HEK293 (cell line): ENCODE measurements around the gene METTL26.
A peak's percentile ranks its signal among the peaks of the same experiment; 100 is the strongest.

Experiments
- BCL11A ChIP-seq: fragments of 450-650 bp; formaldehyde crosslinking; IDR thresholded peaks from 2 replicates; pipeline ENCODE4 v1.5.1; 2016; ENCODE audit warnings: low read depth, missing biosample characterization, missing genetic modification characterization
- HOXA7 ChIP-seq: sonication (generic); formaldehyde crosslinking; IDR thresholded peaks from 2 replicates; pipeline ENCODE4 v1.8.1; 2022; ENCODE audit warnings: missing genetic modification reagents, borderline replicate concordance
- HOXC10 ChIP-seq: sonication (generic); formaldehyde crosslinking; IDR thresholded peaks from 2 replicates; pipeline ENCODE4 v1.8.1; 2023; ENCODE audit warnings: mild to moderate bottlenecking, missing genetic modification reagents
- KLF10 ChIP-seq: fragments of 450-650 bp; IDR thresholded peaks from 2 replicates; pipeline ENCODE4 v1.5.1; 2018; ENCODE audit warnings: missing biosample characterization, mild to moderate bottlenecking, missing genetic modification characterization
- KLF17 ChIP-seq: fragments of 450-650 bp; formaldehyde crosslinking; IDR thresholded peaks from 2 replicates; pipeline ENCODE4 v1.5.1; 2016; ENCODE audit warnings: missing biosample characterization, missing genetic modification characterization
- MYNN ChIP-seq: fragments of 450-650 bp; formaldehyde crosslinking; IDR thresholded peaks from 2 replicates; pipeline ENCODE4 v1.5.1; 2016; ENCODE audit warnings: missing biosample characterization, missing genetic modification characterization, borderline replicate concordance
- YY2 ChIP-seq: fragments of 450-650 bp; formaldehyde crosslinking; IDR thresholded peaks from 2 replicates; pipeline ENCODE4 v1.5.1; 2016; ENCODE audit warnings: missing biosample characterization, missing genetic modification characterization
- ZBTB11 ChIP-seq: fragments of 450-650 bp; formaldehyde crosslinking; conservative IDR thresholded peaks from 2 replicates; pipeline ENCODE4 v1.5.1; 2016; ENCODE audit warnings: low read depth, missing biosample characterization, missing genetic modification characterization
- ZBTB17 ChIP-seq: fragments of 450-650 bp; formaldehyde crosslinking; IDR thresholded peaks from 2 replicates; pipeline ENCODE4 v1.5.1; 2016; ENCODE audit warnings: missing biosample characterization, missing genetic modification characterization
- ZBTB49 ChIP-seq: fragments of 450-650 bp; formaldehyde crosslinking; IDR thresholded peaks from 2 replicates; pipeline ENCODE4 v1.5.1; 2016; ENCODE audit warnings: missing biosample characterization, missing genetic modification characterization, low read depth
- ZNF114 ChIP-seq: fragments of 450-650 bp; formaldehyde crosslinking; IDR thresholded peaks from 2 replicates; pipeline ENCODE4 v1.5.0; 2017; ENCODE audit warnings: missing biosample characterization, missing genetic modification characterization
- ZNF132 ChIP-seq: fragments of 450-650 bp; formaldehyde crosslinking; IDR thresholded peaks from 2 replicates; pipeline ENCODE4 v1.5.1; 2017; ENCODE audit warnings: missing biosample characterization, missing genetic modification characterization, borderline replicate concordance
- ZNF16 ChIP-seq: fragments of 450-650 bp; formaldehyde crosslinking; IDR thresholded peaks from 2 replicates; pipeline ENCODE4 v1.5.1; 2016; ENCODE audit warnings: low read depth, missing biosample characterization, missing genetic modification characterization
- ZNF184 ChIP-seq: fragments of 450-650 bp; IDR thresholded peaks from 2 replicates; pipeline ENCODE4 v1.5.1; 2018; ENCODE audit warnings: missing biosample characterization, mild to moderate bottlenecking, missing genetic modification characterization
- ZNF211 ChIP-seq: fragments of 450-650 bp; formaldehyde crosslinking; IDR thresholded peaks from 2 replicates; pipeline ENCODE4 v1.5.1; 2016; ENCODE audit warnings: low read depth, missing biosample characterization, missing genetic modification characterization
- ZNF223 ChIP-seq: fragments of 450-650 bp; formaldehyde crosslinking; IDR thresholded peaks from 2 replicates; pipeline ENCODE4 v1.5.1; 2016; ENCODE audit warnings: missing biosample characterization, missing genetic modification characterization
- ZNF274 ChIP-seq, 2 experiments: fragments of 200-500 bp in 1 of 2; fragments of 450-650 bp in 1 of 2; sonication (Bioruptor generic) in 1 of 2; formaldehyde crosslinking in 1 of 2; IDR thresholded peaks; 2 replicates each; pipeline versions ENCODE4 v1.5.1 to v1.6.1; 2014 to 2016; ENCODE audit warnings: borderline replicate concordance in 1 of 2, inconsistent platforms in 1 of 2, low read length in 1 of 2, missing biosample characterization in 1 of 2, missing genetic modification characterization in 1 of 2
- ZNF280C ChIP-seq: fragments of 450-650 bp; formaldehyde crosslinking; IDR thresholded peaks from 2 replicates; pipeline ENCODE4 v1.5.1; 2016; ENCODE audit warnings: missing biosample characterization, missing genetic modification characterization
- ZNF324 ChIP-seq: fragments of 450-650 bp; formaldehyde crosslinking; IDR thresholded peaks from 2 replicates; pipeline ENCODE4 v1.5.1; 2016; ENCODE audit warnings: missing biosample characterization, missing genetic modification characterization
- ZNF354C ChIP-seq: fragments of 450-650 bp; formaldehyde crosslinking; IDR thresholded peaks from 2 replicates; pipeline ENCODE4 v1.5.1; 2016; ENCODE audit warnings: missing biosample characterization, missing genetic modification characterization, low read depth, borderline replicate concordance
- ZNF404 ChIP-seq: fragments of 450-650 bp; formaldehyde crosslinking; IDR thresholded peaks from 2 replicates; pipeline ENCODE4 v1.5.1; 2017; ENCODE audit warnings: missing biosample characterization, missing genetic modification characterization
- ZNF521 ChIP-seq: fragments of 450-650 bp; formaldehyde crosslinking; IDR thresholded peaks from 2 replicates; pipeline ENCODE4 v1.5.1; 2017; ENCODE audit warnings: missing biosample characterization, mild to moderate bottlenecking, missing genetic modification characterization
- ZNF529 ChIP-seq: fragments of 450-650 bp; formaldehyde crosslinking; IDR thresholded peaks from 2 replicates; pipeline ENCODE4 v1.5.1; 2017; ENCODE audit warnings: missing genetic modification characterization, missing biosample characterization; ENCODE audit not compliant: insufficient replicate concordance
- ZNF629 ChIP-seq: fragments of 450-650 bp; formaldehyde crosslinking; IDR thresholded peaks from 2 replicates; pipeline ENCODE4 v1.5.1; 2017; ENCODE audit warnings: missing biosample characterization, missing genetic modification characterization
- ZNF645 ChIP-seq: fragments of 450-650 bp; formaldehyde crosslinking; IDR thresholded peaks from 2 replicates; pipeline ENCODE4; 2016; ENCODE audit warnings: missing biosample characterization, missing genetic modification characterization
- ZNF654 ChIP-seq: fragments of 450-650 bp; formaldehyde crosslinking; IDR thresholded peaks from 2 replicates; pipeline ENCODE4 v1.5.1; 2016; ENCODE audit warnings: low read depth, missing biosample characterization, missing genetic modification characterization
- ZNF660 ChIP-seq: fragments of 450-650 bp; IDR thresholded peaks from 2 replicates; pipeline ENCODE4 v1.5.1; 2018; ENCODE audit warnings: missing biosample characterization, mild to moderate bottlenecking, missing genetic modification characterization
- ZNF792 ChIP-seq: fragments of 450-650 bp; formaldehyde crosslinking; IDR thresholded peaks from 2 replicates; pipeline ENCODE4 v1.5.1; 2016; ENCODE audit warnings: missing biosample characterization, missing genetic modification characterization
- ZNF837 ChIP-seq: fragments of 450-650 bp; formaldehyde crosslinking; IDR thresholded peaks from 2 replicates; pipeline ENCODE4 v1.5.1; 2016; ENCODE audit warnings: missing biosample characterization, missing genetic modification characterization

METTL26 gene

GRCh38 chr16:678858-679813 is 43.0 kb upstream of the METTL26 start (continued):
- TF ChIP-seq ZNF324 (tag by site-specific recombination): no peak
- TF ChIP-seq ZNF280C (tag by site-specific recombination): no peak
- no peak for TF ChIP-seq ZNF792 (tag by site-specific recombination)
- no peak for TF ChIP-seq ZNF521 (tag by site-specific recombination)
- TF ChIP-seq HOXC10 (CRISPR knock-in tag): no peak
- peak; percentile 44; the same call in 1 of the 2 replicates for TF ChIP-seq KLF10 (tag by site-specific recombination)
- peak; percentile 49; the same call in 1 of the 2 replicates for TF ChIP-seq ZNF645 (tag by site-specific recombination)
- peak; percentile 88 for TF ChIP-seq KLF17 (tag by site-specific recombination)
- TF ChIP-seq ZNF654 (tag by site-specific recombination): no peak
- no peak; the same call in 1 of the 2 replicates for TF ChIP-seq YY2
- TF ChIP-seq ZNF184 (tag by site-specific recombination): no peak
- TF ChIP-seq ZNF211 (tag by site-specific recombination): no peak
- peak; percentile 57; the same call in 1 of the 2 replicates for TF ChIP-seq ZNF629
- TF ChIP-seq ZNF837: peak; percentile 99
- TF ChIP-seq MYNN (tag by site-specific recombination): no peak
- TF ChIP-seq BCL11A (tag by site-specific recombination): 0 out of 2 replicates have a peak, but pooled peaks have one; percentile 60
- TF ChIP-seq ZNF223: no peak
- TF ChIP-seq ZBTB49 (tag by site-specific recombination): no peak
- peak; percentile 46 for TF ChIP-seq ZBTB17 (tag by site-specific recombination)
- no peak for TF ChIP-seq HOXA7 (CRISPR knock-in tag)
- no peak for TF ChIP-seq ZNF274 (IDR thresholded peaks at IDR 0.05; ENCODE audit: low read length)
- no peak for TF ChIP-seq ZNF274 (tag by site-specific recombination; IDR thresholded peaks at IDR 0.05; ENCODE audit: borderline replicate concordance)
- TF ChIP-seq ZNF16 (tag by site-specific recombination): no peak
- no peak for TF ChIP-seq ZNF114 (tag by site-specific recombination)
- no peak for TF ChIP-seq ZNF529
- TF ChIP-seq ZBTB11 (tag by site-specific recombination): no peak
- no peak for TF ChIP-seq ZNF354C (tag by site-specific recombination)
- no peak for TF ChIP-seq ZNF132
- TF ChIP-seq ZNF404: no peak
- TF ChIP-seq ZNF660 (tag by site-specific recombination): 0 out of 2 replicates have a peak, but pooled peaks have one; percentile 30
